ENCODE results near the gene TOMM6. TPM values are rescaled to one million over a fixed set of nuclear protein-coding genes. Genes with fewer than 3 reads are reported as not detected.

TOMM6 gene
- total RNA-seq, 1 experiment from 2014 or later = 142 TPM

DNA sequence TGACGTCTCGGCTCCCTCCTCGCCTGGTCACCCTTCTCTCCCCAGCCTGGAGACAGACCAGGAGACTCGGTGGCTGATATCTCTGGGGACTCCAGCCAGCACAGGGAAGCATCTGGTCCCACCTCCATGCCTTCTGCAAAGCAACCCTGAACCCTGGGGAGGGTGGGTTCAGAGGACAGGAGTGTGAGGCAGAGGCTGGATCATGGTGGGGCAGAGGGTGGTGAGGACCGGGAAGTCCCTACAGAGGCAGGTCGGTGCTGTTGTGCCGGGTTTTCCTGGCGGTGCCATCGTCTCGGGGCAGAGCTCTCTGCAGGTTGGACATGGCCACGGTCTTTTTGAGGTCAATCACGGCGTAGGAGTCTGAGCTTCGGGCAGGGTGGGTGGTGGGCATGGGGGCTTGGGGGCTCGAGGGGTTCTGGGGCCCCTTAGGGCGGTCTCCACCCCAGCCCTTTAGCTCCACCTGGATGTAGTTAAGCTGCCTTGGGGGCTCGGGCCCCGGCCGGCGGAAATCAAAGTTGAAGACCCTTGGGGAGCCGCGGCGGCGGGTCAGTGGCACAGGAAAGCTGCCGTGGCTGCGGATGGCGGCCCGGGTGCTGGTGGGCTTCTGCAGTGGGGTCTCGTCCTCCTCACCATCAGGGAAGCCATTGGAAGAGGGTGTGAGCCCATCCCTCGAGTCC is 17.0 kb upstream of the TOMM6 start:
- Histone ChIP-seq H3K27me3 (ENCODE audit: low read length) (no peaks in the 10 kb centered on the region), H3K27ac (ENCODE audit: low read length) (no peak overlapping the region), H3K9ac (ENCODE audit: low read length) (no peak overlapping the region), H3K4me1 (ENCODE audit: insufficient read depth, low read length) (peaks cover 16% of the 10 kb centered on the region), H3K4me3 (ENCODE audit: low read length) (no peak overlapping the region), H3K9me3 (ENCODE audit: low read length) (no peaks in the 10 kb centered on the region), H3K36me3 (ENCODE audit: low read depth, low read length) (no peaks in the 10 kb centered on the region; the same call in 1 of the 2 replicates), H3K79me2 (ENCODE audit: low read length) (no peaks in the 10 kb centered on the region), H3K4me2 (ENCODE audit: low read length) (no peak overlapping the region), H3K9me2 (replicated peaks; ENCODE audit: low read length) (no peaks in the 10 kb centered on the region), H4K20me1 (ENCODE audit: low read length) (no peaks in the 10 kb centered on the region), H2AFZ (ENCODE audit: low read length) (no peak overlapping the region), H3F3A (ENCODE audit: low read length, unreplicated experiment) (no peaks in the 10 kb centered on the region)
- no peak for ATAC-seq
- no peak for TF ChIP-seq EZH2phosphoT487 (IDR thresholded peaks at IDR 0.05; ENCODE audit: borderline replicate concordance, low read length)
- no peak for TF ChIP-seq EZH2 (IDR thresholded peaks at IDR 0.05; ENCODE audit: low read length, unreplicated experiment)
- TF ChIP-seq CTCF (conservative IDR thresholded peaks at IDR 0.05; ENCODE audit: low read depth, low read length) = no peak
- POLR2A ChIA-PET (ENCODE audit: unreplicated experiment) = no interaction called here
- CTCF ChIA-PET = no interaction called here
- intact Hi-C loops (cut with micrococcal nuclease) = loop anchor here (10.0 kb wide), 1 partner anchor 166 kb away; no protein-coding TSS in a partner anchor
- BruUV-seq (replicated peaks) = no TSS peak
- no peak for DNase-seq

GRCh38 chr6:41771058-41771983 is 16.2 kb upstream of the TOMM6 start:
- Histone ChIP-seq H3K79me2 (ENCODE audit: low read length) (no peaks in the 10 kb centered on the region), H2AFZ (ENCODE audit: low read length) (no peak overlapping the region), H3K4me1 (ENCODE audit: insufficient read depth, low read length) (peaks cover 14% of the 10 kb centered on the region), H3K9me2 (replicated peaks; ENCODE audit: low read length) (no peaks in the 10 kb centered on the region), H3K9ac (ENCODE audit: low read length) (no peak overlapping the region), H3K27me3 (ENCODE audit: low read length) (no peaks in the 10 kb centered on the region), H3F3A (ENCODE audit: low read length, unreplicated experiment) (no peaks in the 10 kb centered on the region), H3K36me3 (ENCODE audit: low read depth, low read length) (no peaks in the 10 kb centered on the region; the same call in none of the 2 replicates), H3K4me2 (ENCODE audit: low read length) (no peak overlapping the region), H3K4me3 (ENCODE audit: low read length) (no peak overlapping the region), H4K20me1 (ENCODE audit: low read length) (no peaks in the 10 kb centered on the region), H3K9me3 (ENCODE audit: low read length) (no peaks in the 10 kb centered on the region), H3K27ac (ENCODE audit: low read length) (no peak overlapping the region)
- TF ChIP-seq EZH2 (IDR thresholded peaks at IDR 0.05; ENCODE audit: low read length, unreplicated experiment) (no peak), CTCF (conservative IDR thresholded peaks at IDR 0.05; ENCODE audit: low read depth, low read length) (no peak), EZH2phosphoT487 (IDR thresholded peaks at IDR 0.05; ENCODE audit: borderline replicate concordance, low read length) (no peak)
- DNase-seq (no peak), ATAC-seq (no peak)
- ChIA-PET POLR2A (ENCODE audit: unreplicated experiment) (interaction anchor here (0.7 kb wide), 1 partner anchor 24 kb away, joined by 3 read pairs; the partner anchor contains the start of gene PGC), CTCF (no interaction called here)
- BruUV-seq (replicated peaks) = no TSS peak
- intact Hi-C loops (cut with micrococcal nuclease) = loop anchor here (10.0 kb wide), 1 partner anchor 167 kb away; no protein-coding TSS in a partner anchor
